GM12878 (cell line): Measurements from ENCODE around the gene TRAPPC2. TPM values are rescaled to one million over a fixed set of nuclear protein-coding genes. Genes with fewer than 3 reads are reported as not detected.

Experiments
- BMI1 ChIP-seq: fragments of 450-650 bp; IDR thresholded peaks from 2 replicates; pipeline ENCODE4 v1.6.1; 2016; ENCODE audit warnings: mild to moderate bottlenecking, moderate library complexity, borderline replicate concordance
- DPF2 ChIP-seq: fragments of 450-650 bp; IDR thresholded peaks from 2 replicates; pipeline ENCODE4 v1.6.1; 2017; ENCODE audit warnings: mild to moderate bottlenecking
- ELK1 ChIP-seq: IDR thresholded peaks from 2 replicates; pipeline ENCODE4 v1.6.1; 2012; ENCODE audit warnings: low read depth, low read length, improper control_type of control experiment
- ESRRA ChIP-seq: IDR thresholded peaks from 2 replicates; pipeline ENCODE4 v1.6.1; 2012; ENCODE audit warnings: mild to moderate bottlenecking, low read length, improper control_type of control experiment
- ETV6 ChIP-seq, 2 experiments: fragments of 450-650 bp in 1 of 2; IDR thresholded peaks in 1 of 2; conservative IDR thresholded peaks in 1 of 2; 2 replicates each; pipeline ENCODE4 v1.6.1; 2014; ENCODE audit warnings: antibody characterized with exemption in 1 of 2, borderline replicate concordance in 1 of 2, low read depth in 1 of 2, mild to moderate bottlenecking in 1 of 2, moderate library complexity in 1 of 2
- GATAD2B ChIP-seq: fragments of 450-650 bp; conservative IDR thresholded peaks from 2 replicates; pipeline ENCODE4 v1.6.1; 2017; ENCODE audit warnings: low read depth, mild to moderate bottlenecking, moderate library complexity
- IKZF2 ChIP-seq, 2 experiments: fragments of 450-650 bp; IDR thresholded peaks; 2 replicates each; pipeline ENCODE4 v1.6.1; 2017; ENCODE audit warnings: mild to moderate bottlenecking in 2 of 2, moderate library complexity in 2 of 2
- KLF5 ChIP-seq: fragments of 450-650 bp; IDR thresholded peaks from 2 replicates; pipeline ENCODE4 v1.6.1; 2014; ENCODE audit warnings: mild to moderate bottlenecking; ENCODE audit not compliant: partially characterized antibody
- MEF2B ChIP-seq: fragments of 450-650 bp; IDR thresholded peaks from 2 replicates; pipeline ENCODE4 v1.6.1; 2018; ENCODE audit warnings: mild to moderate bottlenecking, moderate library complexity; ENCODE audit not compliant: partially characterized antibody, poor library complexity, severe bottlenecking
- NFXL1 ChIP-seq: fragments of 450-650 bp; IDR thresholded peaks from 2 replicates; pipeline ENCODE4 v1.6.1; 2017; ENCODE audit warnings: antibody characterized with exemption, mild to moderate bottlenecking, borderline replicate concordance
- NR2C1 ChIP-seq: fragments of 450-650 bp; IDR thresholded peaks from 2 replicates; pipeline ENCODE4 v1.6.1; 2017; ENCODE audit warnings: antibody characterized with exemption, mild to moderate bottlenecking, moderate library complexity
- NR2C2 ChIP-seq: IDR thresholded peaks from 2 replicates; pipeline ENCODE4 v1.6.1; 2011; ENCODE audit warnings: borderline replicate concordance, low read depth; ENCODE audit not compliant: control insufficient read depth, insufficient read length
- RBBP5 ChIP-seq: fragments of 200-600 bp; sonication (generic); conservative IDR thresholded peaks from 2 replicates; pipeline ENCODE4 v1.6.1; 2016
- RELA ChIP-seq: fragments of 450-650 bp; IDR thresholded peaks from 2 replicates; pipeline ENCODE4 v1.8.0; 2014; ENCODE audit warnings: borderline replicate concordance; ENCODE audit not compliant: partially characterized antibody
- RUNX3 ChIP-seq: IDR thresholded peaks from 2 replicates; pipeline ENCODE4 v1.6.1; 2012; ENCODE audit warnings: low read length, inconsistent platforms
- SP1 ChIP-seq: IDR thresholded peaks from one replicate; pipeline ENCODE4 v1.6.1; 2011; ENCODE audit warnings: low read depth, low read length
- SREBF1 ChIP-seq: IDR thresholded peaks from 2 replicates; pipeline ENCODE4 v1.6.1; 2012; ENCODE audit warnings: mild to moderate bottlenecking, low read length
- SREBF2 ChIP-seq: IDR thresholded peaks from 2 replicates; pipeline ENCODE4 v1.6.1; 2012; ENCODE audit warnings: mild to moderate bottlenecking, low read length
- STAT3 ChIP-seq: IDR thresholded peaks from 2 replicates; pipeline ENCODE4 v1.6.1; 2011; ENCODE audit warnings: low read depth, low read length, improper control_type of control experiment
- TAF1 ChIP-seq: IDR thresholded peaks from 2 replicates; pipeline ENCODE4 v1.6.1; 2011; ENCODE audit warnings: mild to moderate bottlenecking, low read depth, low read length, borderline replicate concordance
- TCF7 ChIP-seq: IDR thresholded peaks from 2 replicates; pipeline ENCODE4 v1.6.1; 2014; ENCODE audit warnings: antibody characterized with exemption, borderline replicate concordance
- ZBTB4 ChIP-seq: fragments of 450-650 bp; formaldehyde crosslinking; IDR thresholded peaks from 2 replicates; pipeline ENCODE4 v1.4.0; 2022; ENCODE audit warnings: mild to moderate bottlenecking, moderate library complexity
- ZNF24 ChIP-seq: fragments of 450-650 bp; IDR thresholded peaks from 2 replicates; pipeline ENCODE4 v1.6.1; 2017; ENCODE audit warnings: antibody characterized with exemption, mild to moderate bottlenecking
- polyA plus RNA-seq, 11 experiments: library from polyadenylated mRNA; depleted of rRNA in 4 of 11; unstranded in 6 of 11; stranded (reverse) in 5 of 11; fragments of >200 nt; fragmentation: Nextera tagmentation in 4 of 11; fragmentation: Illumina TruSeq in 1 of 11; extraction: Ambion mirVana in 4 of 11; extraction: Trizol in 1 of 11; gene quantifications; 1 replicate in 1 of 11; 2 replicates in 10 of 11; pipeline versions ENCODE4 v1.2.1 to v1.2.3, GENCODE V29; 2011 to 2016; ENCODE audit warnings: inconsistent platforms in 2 of 11, missing spikeins in 2 of 11, low read depth in 1 of 11
- total RNA-seq, 4 experiments: library from RNA; depleted of rRNA in 3 of 4; stranded (reverse); fragments of >200 nt in 3 of 4; fragmentation: Illumina TruSeq in 1 of 4; extraction: Trizol in 1 of 4; gene quantifications; 2 replicates each; pipeline versions ENCODE4 v1.2.1 to v1.2.3, GENCODE V29; 2013 to 2021
- TF ChIP-seq, protein P1 (sequence below): fragments of 450-650 bp; IDR thresholded peaks from 2 replicates; pipeline ENCODE4 v1.6.1; 2016; ENCODE audit warnings: mild to moderate bottlenecking
- TF ChIP-seq, protein P2 (sequence below): fragments of 450-650 bp; IDR thresholded peaks from 2 replicates; pipeline ENCODE4 v1.6.1; 2017; ENCODE audit warnings: mild to moderate bottlenecking

TRAPPC2 gene
- total and polyA plus RNA-seq, 10 of the 15 experiments (the other 5 are each of a cell fraction or from before 2014, with no cell fraction given) = 12.4 to 28.4 (median 21.3) TPM

DNA sequence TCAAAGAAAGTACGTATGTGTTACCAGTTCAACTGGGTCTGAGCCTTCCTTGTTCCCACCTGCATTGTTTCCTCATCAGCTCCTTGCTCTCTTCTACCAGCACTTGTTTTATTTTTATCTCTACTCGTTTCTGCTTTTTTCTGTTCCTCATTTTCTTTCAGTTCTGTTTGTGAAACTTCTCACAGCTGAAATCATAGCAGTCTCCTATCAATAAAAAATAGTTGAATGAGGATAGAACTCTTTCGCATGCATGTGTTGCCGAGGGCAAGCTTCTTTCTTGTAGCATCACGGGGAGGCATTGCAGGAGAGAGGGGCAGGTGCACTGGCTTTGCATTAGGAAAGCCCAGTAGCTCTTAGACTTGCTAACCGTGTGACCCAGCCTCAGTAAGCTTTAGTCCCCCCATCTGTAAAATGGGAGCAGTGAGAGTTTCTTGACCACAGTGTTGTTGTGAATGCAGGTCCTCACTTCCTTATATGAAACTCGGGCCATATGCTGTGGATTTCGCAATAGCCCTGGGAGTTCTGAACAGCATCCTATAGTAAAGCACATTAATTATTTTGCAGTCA is 24.8 kb upstream of the TRAPPC2 start (continued):
- TF ChIP-seq TAF1 (no peak), NR2C2 (no peak), SP1 (peak; percentile 24), ZNF24 (no peak), DPF2 (peak; percentile 72), STAT3 (no peak), MEF2B (peak; percentile 75), SREBF2 (no peak), IKZF2 (IDR thresholded peaks at IDR 0.05) (peak; percentile 88 to 90), ESRRA (no peak), RUNX3 (peak; percentile 60; the same call in 1 of the 2 replicates), GATAD2B (peak; percentile 76), KLF5 (peak; percentile 33), NFXL1 (no peak), ZBTB4 (no peak), NR2C1 (no peak), TCF7 (0 out of 2 replicates have a peak, but pooled peaks have one; percentile 43), ETV6 (conservative IDR thresholded peaks at IDR 0.05 in 1 of 2, IDR thresholded peaks at IDR 0.05 in 1 of 2; ENCODE audit: borderline replicate concordance in 1 of 2, low read depth in 1 of 2) (peak in 1 of 2 experiments; percentile 18; a peak in 1 of 4 replicates), RELA (no peak), RBBP5 (no peak), SREBF1 (no peak), BMI1 (peak; percentile 31; the same call in 1 of the 2 replicates), ELK1 (no peak)
- TF ChIP-seq, protein P1, sequence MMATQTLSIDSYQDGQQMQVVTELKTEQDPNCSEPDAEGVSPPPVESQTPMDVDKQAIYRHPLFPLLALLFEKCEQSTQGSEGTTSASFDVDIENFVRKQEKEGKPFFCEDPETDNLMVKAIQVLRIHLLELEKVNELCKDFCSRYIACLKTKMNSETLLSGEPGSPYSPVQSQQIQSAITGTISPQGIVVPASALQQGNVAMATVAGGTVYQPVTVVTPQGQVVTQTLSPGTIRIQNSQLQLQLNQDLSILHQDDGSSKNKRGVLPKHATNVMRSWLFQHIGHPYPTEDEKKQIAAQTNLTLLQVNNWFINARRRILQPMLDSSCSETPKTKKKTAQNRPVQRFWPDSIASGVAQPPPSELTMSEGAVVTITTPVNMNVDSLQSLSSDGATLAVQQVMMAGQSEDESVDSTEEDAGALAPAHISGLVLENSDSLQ = no peak
- TF ChIP-seq, protein P2, sequence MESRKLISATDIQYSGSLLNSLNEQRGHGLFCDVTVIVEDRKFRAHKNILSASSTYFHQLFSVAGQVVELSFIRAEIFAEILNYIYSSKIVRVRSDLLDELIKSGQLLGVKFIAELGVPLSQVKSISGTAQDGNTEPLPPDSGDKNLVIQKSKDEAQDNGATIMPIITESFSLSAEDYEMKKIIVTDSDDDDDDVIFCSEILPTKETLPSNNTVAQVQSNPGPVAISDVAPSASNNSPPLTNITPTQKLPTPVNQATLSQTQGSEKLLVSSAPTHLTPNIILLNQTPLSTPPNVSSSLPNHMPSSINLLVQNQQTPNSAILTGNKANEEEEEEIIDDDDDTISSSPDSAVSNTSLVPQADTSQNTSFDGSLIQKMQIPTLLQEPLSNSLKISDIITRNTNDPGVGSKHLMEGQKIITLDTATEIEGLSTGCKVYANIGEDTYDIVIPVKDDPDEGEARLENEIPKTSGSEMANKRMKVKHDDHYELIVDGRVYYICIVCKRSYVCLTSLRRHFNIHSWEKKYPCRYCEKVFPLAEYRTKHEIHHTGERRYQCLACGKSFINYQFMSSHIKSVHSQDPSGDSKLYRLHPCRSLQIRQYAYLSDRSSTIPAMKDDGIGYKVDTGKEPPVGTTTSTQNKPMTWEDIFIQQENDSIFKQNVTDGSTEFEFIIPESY = no peak
